Gastrocnemius medialis (tissue), 4 donors: ENCODE results near the gene APEH.

Source experiments
- CTCF ChIP-seq, 5 experiments: fragments of 450-650 bp in 3 of 5; fragments of 200-600 bp in 2 of 5; sonication (generic) in 2 of 5; IDR thresholded peaks in 4 of 5; conservative IDR thresholded peaks in 1 of 5; 1 replicate in 4 of 5; 2 replicates in 1 of 5; pipeline ENCODE4 v1.5.1; 2016 to 2019; ENCODE audit warnings: antibody characterized with exemption in 5 of 5, mild to moderate bottlenecking in 3 of 5, moderate library complexity in 3 of 5
- POLR2A ChIP-seq, 2 donors: fragments of 450-650 bp; IDR thresholded peaks; one replicate each; pipeline ENCODE4 v1.6.1; 2017; ENCODE audit warnings: antibody characterized with exemption in 2 of 2, mild to moderate bottlenecking in 2 of 2, moderate library complexity in 2 of 2

GRCh38 chr3:49656541-49657112 lies 17.5 kb upstream of the APEH start:
- TF ChIP-seq CTCF (IDR thresholded peaks at IDR 0.05 in 4 of 5, conservative IDR thresholded peaks at IDR 0.05 in 1 of 5) (no peak), POLR2A (IDR thresholded peaks at IDR 0.05) (no peak)
